Vagina (tissue), 2 donors: ENCODE results near the gene SLC13A3.

Source experiments
- POLR2A ChIP-seq, 2 donors: fragments of 450-650 bp; IDR thresholded peaks; one replicate each; pipeline ENCODE4 v1.6.1; 2017; ENCODE audit warnings: antibody characterized with exemption in 2 of 2, mild to moderate bottlenecking in 2 of 2, moderate library complexity in 2 of 2
- TF ChIP-seq, protein P1 (sequence below), 3 experiments: fragments of 450-650 bp in 2 of 3; fragments of 200-600 bp in 1 of 3; sonication (generic) in 1 of 3; IDR thresholded peaks; one replicate each; pipeline ENCODE4 v1.5.1; 2017 to 2019; ENCODE audit warnings: antibody characterized with exemption in 3 of 3, mild to moderate bottlenecking in 2 of 3, moderate library complexity in 2 of 3

DNA sequence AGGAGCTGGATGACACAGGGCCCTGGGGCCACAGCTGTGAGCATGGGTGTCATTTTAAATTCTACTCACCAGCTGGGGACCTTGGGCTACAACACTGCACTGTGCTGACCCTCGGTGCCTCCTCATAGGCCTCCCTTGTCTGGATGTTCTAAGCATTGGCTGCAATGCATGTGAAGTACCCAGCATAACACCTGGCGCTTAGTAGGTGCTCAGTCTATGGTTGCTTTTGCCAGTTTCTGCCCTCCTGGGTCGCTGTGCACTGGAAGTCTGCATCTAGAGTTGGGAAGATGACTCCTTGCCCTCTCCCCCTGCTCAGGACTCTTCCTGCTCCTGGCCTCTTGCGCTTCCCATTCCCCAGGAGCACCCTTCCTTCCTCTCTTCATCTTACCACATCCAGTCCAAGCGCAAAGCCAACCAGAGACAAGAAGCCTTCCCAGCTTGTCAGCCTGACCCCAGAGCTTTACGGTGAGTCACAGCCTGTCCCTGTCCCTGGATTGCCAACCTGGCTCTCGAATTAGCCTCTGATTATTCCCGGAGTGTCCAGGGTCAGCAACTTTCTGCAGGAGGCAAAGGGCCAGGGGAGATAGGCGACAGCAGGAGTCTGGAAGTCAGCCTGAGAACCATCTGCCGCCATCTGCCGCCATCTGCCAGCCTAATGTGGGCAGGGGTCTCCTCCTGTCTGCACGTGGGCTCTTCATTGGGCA, 8.8 kb downstream of the SLC13A3 start:
- TF ChIP-seq, protein P1, sequence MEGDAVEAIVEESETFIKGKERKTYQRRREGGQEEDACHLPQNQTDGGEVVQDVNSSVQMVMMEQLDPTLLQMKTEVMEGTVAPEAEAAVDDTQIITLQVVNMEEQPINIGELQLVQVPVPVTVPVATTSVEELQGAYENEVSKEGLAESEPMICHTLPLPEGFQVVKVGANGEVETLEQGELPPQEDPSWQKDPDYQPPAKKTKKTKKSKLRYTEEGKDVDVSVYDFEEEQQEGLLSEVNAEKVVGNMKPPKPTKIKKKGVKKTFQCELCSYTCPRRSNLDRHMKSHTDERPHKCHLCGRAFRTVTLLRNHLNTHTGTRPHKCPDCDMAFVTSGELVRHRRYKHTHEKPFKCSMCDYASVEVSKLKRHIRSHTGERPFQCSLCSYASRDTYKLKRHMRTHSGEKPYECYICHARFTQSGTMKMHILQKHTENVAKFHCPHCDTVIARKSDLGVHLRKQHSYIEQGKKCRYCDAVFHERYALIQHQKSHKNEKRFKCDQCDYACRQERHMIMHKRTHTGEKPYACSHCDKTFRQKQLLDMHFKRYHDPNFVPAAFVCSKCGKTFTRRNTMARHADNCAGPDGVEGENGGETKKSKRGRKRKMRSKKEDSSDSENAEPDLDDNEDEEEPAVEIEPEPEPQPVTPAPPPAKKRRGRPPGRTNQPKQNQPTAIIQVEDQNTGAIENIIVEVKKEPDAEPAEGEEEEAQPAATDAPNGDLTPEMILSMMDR (IDR thresholded peaks at IDR 0.05), result no peak
- no peak for TF ChIP-seq POLR2A (IDR thresholded peaks at IDR 0.05)
